Muscle layer of colon (tissue), 2 donors: ENCODE data around the gene PMEPA1.

Source experiments
- H3K27ac ChIP-seq: one replicate; pipeline ENCODE4 v1.7.0; 2013; ENCODE audit warnings: low read depth, mild to moderate bottlenecking, low read length, moderate library complexity
- H3K27me3 ChIP-seq, 2 donors: one replicate each; pipeline ENCODE4 v1.7.0; 2013; ENCODE audit warnings: low read length in 2 of 2, mild to moderate bottlenecking in 2 of 2; ENCODE audit not compliant: insufficient read depth in 2 of 2, control insufficient read depth in 1 of 2
- H3K36me3 ChIP-seq: one replicate; pipeline ENCODE4 v1.7.0; 2013; ENCODE audit warnings: mild to moderate bottlenecking, low read length; ENCODE audit not compliant: insufficient read depth
- H3K4me1 ChIP-seq: one replicate; pipeline ENCODE4 v1.7.0; 2013; ENCODE audit warnings: mild to moderate bottlenecking, low read length; ENCODE audit not compliant: insufficient read depth
- H3K4me3 ChIP-seq, 2 donors: one replicate each; pipeline ENCODE4 v1.7.0; 2013; ENCODE audit warnings: low read length in 2 of 2, low read depth in 1 of 2, mild to moderate bottlenecking in 1 of 2, moderate library complexity in 1 of 2
- H3K9ac ChIP-seq: one replicate; pipeline ENCODE4 v1.7.0; 2013; ENCODE audit warnings: low read length
- H3K9me3 ChIP-seq: one replicate; pipeline ENCODE4 v1.7.0; 2013; ENCODE audit warnings: mild to moderate bottlenecking, low read length
- donor health status: abdominal sarcoma.
- donor health status: Adenocarcinoma of cecum.

PMEPA1 gene

DNA sequence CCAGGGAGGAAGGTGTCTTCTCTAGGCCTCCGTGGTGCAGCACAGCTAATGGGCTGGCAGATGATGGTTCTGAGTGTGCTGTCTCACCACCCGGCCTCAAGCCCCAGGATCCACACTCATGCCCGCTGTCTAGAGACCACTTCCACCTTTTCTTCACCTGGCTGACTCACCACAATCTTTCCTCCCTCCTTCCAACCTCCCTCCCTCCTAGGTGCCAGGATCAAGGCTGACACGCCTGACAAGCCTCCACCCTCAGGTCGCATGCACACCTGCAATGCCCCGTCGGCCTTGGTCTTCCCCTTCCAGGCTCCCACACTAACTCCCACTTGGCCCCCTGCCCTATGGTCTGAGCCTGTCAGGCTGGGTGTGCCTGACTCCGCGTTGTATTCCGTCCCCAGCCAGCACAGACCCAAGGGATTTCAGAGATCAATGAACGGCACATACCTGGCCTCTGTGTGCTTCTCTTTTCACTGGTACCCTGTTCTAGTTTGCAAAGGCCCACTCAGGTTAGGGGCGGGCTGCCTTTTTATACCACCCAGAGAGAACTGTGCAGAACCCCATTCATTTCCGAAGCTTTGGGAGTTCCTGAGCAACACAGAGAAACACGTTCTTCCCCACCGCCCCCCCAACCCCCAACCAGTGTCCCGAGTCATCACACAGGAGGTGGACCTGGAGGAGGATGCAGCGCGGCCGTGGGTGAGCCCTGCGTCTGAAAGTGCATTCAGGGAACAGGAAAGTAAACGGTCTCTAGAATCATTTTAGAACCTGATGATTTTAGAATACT is 39.3 kb downstream of the PMEPA1 start:
- H3K27me3 ChIP-seq, result no peaks in the 10 kb centered on the region
- no peaks in the 10 kb centered on the region for H3K9me3 ChIP-seq
- no peak overlapping the region for H3K27ac ChIP-seq
- H3K4me1 ChIP-seq, result no peaks in the 10 kb centered on the region
- H3K9ac ChIP-seq, result no peak overlapping the region
- no peaks in the 10 kb centered on the region for H3K36me3 ChIP-seq
- H3K4me3 ChIP-seq, result no peak overlapping the region

DNA sequence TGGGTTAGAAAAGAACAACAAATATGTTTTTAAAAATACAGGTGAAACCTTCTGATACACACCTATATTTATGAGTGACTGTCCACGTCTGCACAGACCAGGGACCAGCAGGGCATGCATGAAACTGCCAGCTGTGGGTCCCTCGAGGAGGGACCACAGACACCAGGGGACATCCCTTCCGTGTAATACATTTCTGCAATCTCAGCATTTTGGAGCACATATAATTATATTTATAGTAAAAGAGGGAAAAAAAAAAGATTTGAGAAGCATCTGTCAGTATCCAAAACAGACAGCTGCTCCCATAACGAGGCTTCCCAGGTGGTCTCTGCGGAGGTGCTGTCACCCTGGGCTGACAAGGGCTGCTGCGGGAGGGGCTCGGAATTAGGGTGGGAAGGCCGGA is 40.2 kb downstream of the PMEPA1 start:
- no peak overlapping the region for H3K9ac ChIP-seq
- no peaks in the 10 kb centered on the region for H3K4me1 ChIP-seq
- no peaks in the 10 kb centered on the region for H3K27me3 ChIP-seq
- no peaks in the 10 kb centered on the region for H3K9me3 ChIP-seq
- no peak overlapping the region for H3K27ac ChIP-seq
- H3K36me3 ChIP-seq, result no peaks in the 10 kb centered on the region
- H3K4me3 ChIP-seq, result no peak overlapping the region

DNA sequence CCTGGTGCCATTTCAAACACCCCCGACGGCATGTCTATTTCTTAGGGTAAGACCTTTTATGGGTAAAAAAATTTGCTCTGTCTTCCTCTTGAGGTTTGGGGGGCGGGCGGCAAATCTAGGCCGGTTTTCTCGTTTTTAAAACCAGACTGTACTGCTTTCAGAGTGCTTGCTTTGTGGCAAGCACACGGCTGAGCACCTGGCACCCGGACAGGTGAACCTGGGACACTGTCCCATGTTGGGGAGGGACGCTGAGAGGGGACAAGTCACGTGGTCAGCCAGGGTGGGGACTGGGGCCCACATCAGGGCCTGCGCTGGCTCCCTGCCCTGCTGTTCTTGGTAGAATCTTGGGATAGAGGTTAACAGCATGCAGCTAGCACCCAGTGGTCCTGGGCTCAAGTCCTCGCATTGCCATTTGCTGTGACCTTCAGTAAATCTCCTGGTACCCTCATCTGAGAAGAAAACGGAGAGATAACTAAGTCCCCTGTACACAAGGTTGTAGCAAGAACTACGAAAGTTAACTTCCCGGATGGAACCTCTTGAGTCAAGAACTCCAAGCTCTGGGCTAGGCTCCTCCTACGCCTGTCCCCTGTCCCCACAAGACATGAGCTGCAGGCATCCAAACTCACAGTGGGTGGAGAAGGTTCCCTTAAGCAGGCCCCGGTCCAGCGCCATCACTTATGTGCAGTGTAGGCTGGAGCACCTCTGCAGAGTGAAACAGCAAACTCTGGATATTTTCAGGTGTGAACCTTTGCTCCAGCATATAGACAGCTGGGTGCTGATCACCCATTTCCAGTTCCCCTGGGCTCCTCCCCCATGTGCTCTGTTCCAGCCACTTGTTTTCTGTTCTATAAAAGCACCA is 41.7 kb downstream of the PMEPA1 start:
- no peak overlapping the region for H3K27ac ChIP-seq
- no peaks in the 10 kb centered on the region for H3K4me1 ChIP-seq
- H3K27me3 ChIP-seq, result no peaks in the 10 kb centered on the region
- H3K9ac ChIP-seq, result no peak overlapping the region
- no peaks in the 10 kb centered on the region for H3K9me3 ChIP-seq
- H3K4me3 ChIP-seq, result no peak overlapping the region
- no peaks in the 10 kb centered on the region for H3K36me3 ChIP-seq

DNA sequence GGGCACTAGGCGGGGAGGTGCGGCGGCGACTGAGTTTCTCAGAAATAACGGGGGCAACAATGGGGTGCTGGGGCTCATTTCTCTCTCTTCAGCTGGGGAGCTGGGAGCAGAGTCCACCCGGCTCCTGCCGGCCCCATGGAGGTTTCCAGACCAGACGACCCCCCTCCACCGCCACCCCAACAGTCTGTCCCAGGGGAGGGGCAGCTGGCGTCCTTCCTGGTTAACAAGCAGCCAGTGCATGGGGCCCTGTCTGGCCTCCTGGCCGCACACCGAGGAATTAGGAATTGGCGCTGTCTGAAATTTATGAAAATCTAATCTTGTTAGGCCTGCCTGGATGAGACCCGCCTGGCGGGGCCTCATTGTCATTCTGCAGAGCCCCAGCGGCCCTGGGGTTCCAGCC is 42.4 kb downstream of the PMEPA1 start:
- no peak overlapping the region for H3K9ac ChIP-seq
- no peaks in the 10 kb centered on the region for H3K4me1 ChIP-seq
- no peaks in the 10 kb centered on the region for H3K9me3 ChIP-seq
- H3K4me3 ChIP-seq, result no peak overlapping the region
- no peaks in the 10 kb centered on the region for H3K27me3 ChIP-seq
- H3K27ac ChIP-seq, result no peak overlapping the region
- H3K36me3 ChIP-seq, result no peaks in the 10 kb centered on the region

DNA sequence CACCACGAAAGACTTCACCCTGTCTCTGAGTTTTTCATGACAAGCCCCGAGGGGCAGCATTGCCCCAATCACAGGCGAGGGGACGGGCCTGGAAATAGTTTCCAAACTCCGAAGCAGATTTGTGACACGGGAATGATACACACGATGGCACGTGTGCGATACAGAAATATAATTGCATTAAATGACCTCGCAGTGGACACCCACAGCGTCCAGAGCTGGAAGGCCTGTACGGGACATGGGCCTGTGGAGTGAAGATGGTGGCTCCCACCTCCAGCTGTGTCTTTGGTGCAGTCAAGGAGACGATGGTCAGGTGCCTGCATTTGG is 43.0 kb downstream of the PMEPA1 start:
- Histone ChIP-seq H3K27me3 (no peaks in the 10 kb centered on the region), H3K9ac (no peak overlapping the region), H3K27ac (no peak overlapping the region), H3K4me3 (no peak overlapping the region), H3K9me3 (no peaks in the 10 kb centered on the region), H3K4me1 (no peaks in the 10 kb centered on the region), H3K36me3 (no peaks in the 10 kb centered on the region)

DNA sequence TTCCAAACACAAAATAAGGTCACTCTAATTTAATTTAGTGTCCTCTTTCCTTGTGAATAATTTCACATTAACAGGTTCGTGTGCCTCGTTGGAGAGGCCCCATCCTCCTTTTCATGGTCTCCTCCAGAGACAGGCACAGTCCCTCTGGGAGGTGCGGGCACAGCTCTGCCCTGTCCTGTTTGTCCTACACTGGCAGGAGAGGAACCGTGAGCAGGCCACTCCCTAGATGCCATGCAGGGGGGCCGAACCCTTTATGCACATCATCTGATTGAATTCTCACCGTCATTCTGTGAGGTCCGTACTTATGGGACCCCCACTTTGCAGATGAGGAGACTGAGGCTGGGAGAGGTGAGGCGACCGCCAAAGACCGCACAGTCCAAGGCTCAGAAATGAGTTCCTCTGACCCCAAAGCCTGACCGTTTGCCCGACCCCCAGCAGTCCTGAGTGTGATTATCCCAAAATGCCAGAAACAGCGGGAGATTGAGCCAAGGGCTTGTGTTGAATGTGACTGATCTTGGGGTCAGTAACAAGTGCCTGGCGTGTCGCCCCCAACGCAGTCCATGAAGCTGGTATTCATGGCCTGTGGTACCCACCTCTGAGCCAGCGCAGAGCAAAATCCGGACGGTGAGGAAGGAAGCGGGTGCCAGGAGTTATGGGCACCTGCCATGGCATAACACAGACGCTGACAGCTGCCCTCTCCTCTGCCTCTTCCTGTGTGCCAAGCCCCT is 43.5 kb downstream of the PMEPA1 start:
- H3K36me3 ChIP-seq, result no peaks in the 10 kb centered on the region
- H3K4me1 ChIP-seq, result no peaks in the 10 kb centered on the region
- no peaks in the 10 kb centered on the region for H3K27me3 ChIP-seq
- H3K27ac ChIP-seq, result no peak overlapping the region
- H3K9ac ChIP-seq, result no peak overlapping the region
- no peaks in the 10 kb centered on the region for H3K9me3 ChIP-seq
- H3K4me3 ChIP-seq, result no peak overlapping the region

DNA sequence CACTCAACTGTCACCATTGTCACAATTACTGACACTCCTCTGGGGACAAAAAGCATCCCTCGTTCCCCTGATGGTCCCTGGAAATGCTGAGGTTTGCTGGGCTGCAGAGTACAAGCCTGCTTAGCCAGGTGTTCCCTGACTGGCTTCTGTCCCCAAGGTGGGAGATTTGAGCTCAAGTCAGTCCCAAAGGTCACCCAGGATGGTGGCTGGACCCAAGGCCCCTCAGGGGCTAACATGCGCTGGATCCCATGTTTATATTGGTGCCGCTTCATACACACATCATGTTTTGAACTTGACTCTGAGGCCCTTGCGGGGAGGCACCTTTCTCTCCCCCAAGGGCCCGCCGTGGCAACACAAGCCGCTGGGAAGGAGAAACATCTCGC is 44.2 kb downstream of the PMEPA1 start:
- no peaks in the 10 kb centered on the region for H3K27me3 ChIP-seq
- H3K9ac ChIP-seq, result no peak overlapping the region
- no peak overlapping the region for H3K4me3 ChIP-seq
- H3K27ac ChIP-seq, result no peak overlapping the region
- H3K4me1 ChIP-seq, result no peaks in the 10 kb centered on the region
- H3K36me3 ChIP-seq, result no peaks in the 10 kb centered on the region
- no peaks in the 10 kb centered on the region for H3K9me3 ChIP-seq

DNA sequence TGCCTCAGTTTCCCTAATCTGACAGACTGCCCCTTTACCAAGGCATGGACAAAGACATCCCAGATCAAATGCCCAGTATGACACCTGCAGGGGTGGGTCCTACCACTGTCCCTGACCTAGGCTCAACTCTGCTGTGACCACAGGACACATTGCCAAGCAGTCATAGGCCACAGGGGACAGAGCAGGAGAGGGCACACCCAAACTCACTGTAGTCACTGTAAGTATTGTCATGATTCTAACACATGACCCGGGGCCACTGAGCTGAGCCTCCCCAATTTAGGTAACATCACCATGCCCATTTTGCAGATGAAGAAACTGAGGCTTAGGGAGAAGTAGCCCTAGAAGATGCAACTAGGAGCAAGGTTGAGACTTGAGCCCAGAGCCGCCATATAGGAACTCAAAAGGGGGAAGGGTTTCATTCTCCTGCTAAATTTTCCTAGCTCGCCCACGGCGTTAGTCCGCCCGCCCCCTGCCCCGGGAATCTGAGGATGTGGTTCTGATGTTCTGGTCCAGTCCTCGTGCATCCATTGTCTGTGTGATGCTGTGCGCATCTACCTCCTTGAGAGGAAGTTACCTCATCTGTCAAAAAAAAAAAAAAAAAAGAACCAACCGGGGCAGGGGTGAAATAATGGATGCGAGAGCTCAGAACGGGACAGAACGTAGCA is 44.8 kb downstream of the PMEPA1 start:
- Histone ChIP-seq H3K4me1 (no peaks in the 10 kb centered on the region), H3K27me3 (no peaks in the 10 kb centered on the region), H3K9ac (no peak overlapping the region), H3K27ac (no peak overlapping the region), H3K36me3 (no peaks in the 10 kb centered on the region), H3K4me3 (no peak overlapping the region), H3K9me3 (no peaks in the 10 kb centered on the region)

DNA sequence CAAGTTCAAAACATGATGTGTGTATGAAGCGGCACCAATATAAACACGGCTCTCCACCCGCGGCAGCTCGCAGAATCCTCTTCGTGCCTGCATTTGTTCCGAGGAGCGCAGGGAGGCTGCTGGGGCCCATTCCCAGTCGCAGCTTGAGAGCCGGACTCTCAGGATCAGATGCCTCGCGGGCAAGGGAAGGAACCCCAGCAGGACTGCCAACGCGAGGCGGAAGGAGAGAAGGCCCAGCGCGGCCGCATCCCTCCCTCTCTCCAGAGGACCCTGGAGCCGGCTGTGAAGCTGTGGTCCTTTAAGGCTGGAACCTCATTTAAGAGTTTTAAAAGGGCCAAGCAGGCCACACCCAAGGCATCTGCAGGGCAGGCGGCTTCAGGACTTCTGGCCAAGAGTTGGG is 45.3 kb downstream of the PMEPA1 start:
- Histone ChIP-seq H3K4me3 (no peak overlapping the region), H3K4me1 (no peaks in the 10 kb centered on the region)

DNA sequence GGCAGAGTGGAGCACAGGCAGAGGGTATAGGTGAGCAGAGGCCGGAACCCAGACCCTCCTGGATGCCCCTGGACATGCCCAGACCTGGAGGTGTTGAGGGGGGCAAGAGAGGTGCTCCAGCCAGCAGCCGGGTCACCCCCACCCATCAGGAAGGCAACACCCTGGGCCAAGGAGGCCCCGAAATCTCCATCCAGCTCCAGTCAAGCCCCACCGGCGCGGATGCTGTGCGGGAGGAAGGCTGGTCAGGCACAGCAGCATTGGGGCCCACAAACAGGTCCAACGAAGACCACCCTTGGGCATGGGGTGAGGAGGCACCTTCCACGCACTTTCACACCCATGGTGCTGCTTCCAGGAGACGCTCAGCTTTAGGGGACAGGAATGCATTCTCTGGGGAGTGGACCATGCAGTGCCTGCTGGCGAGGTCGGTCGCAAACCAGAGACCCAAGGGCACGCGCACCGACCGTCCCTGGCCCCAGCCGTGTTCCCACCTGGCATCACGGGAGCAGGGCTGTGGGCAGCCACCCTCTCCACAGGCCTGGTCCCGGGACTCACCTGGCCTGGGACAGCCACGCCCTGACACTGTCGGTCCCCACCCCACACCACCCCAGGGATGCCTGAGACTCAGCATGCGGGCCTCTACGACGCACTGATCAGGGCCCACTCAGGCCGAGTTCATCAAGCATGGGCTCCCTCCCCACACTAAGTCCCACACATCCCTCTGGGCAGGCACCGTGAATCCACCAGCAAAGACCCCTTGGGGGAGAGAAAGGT is 45.9 kb downstream of the PMEPA1 start:
- H3K27me3 ChIP-seq, result no peaks in the 10 kb centered on the region
- H3K4me1 ChIP-seq, result no peaks in the 10 kb centered on the region
- no peak overlapping the region for H3K9ac ChIP-seq

More for the DNA sequence above, 45.3 kb downstream of the PMEPA1 start:
- H3K9ac ChIP-seq, result no peak overlapping the region
- H3K27me3 ChIP-seq, result no peaks in the 10 kb centered on the region
- H3K36me3 ChIP-seq, result no peaks in the 10 kb centered on the region
- no peaks in the 10 kb centered on the region for H3K9me3 ChIP-seq
- H3K27ac ChIP-seq, result no peak overlapping the region

More for the DNA sequence above, 45.9 kb downstream of the PMEPA1 start:
- H3K36me3 ChIP-seq, result no peaks in the 10 kb centered on the region
- H3K9me3 ChIP-seq, result no peaks in the 10 kb centered on the region
- no peak overlapping the region for H3K27ac ChIP-seq
- no peak overlapping the region for H3K4me3 ChIP-seq
